OCI-LY1 (cell line): ENCODE results near the gene EFNA2.

ENCODE experiments used
- CTCF ChIP-seq: fragments of 200-600 bp; sonication (generic), shearing (Covaris generic); IDR thresholded peaks from 2 replicates; pipeline ENCODE4 v1.5.1; 2017; ENCODE audit warnings: mild to moderate bottlenecking, antibody characterized with exemption, low read length, moderate library complexity, mixed read lengths
- EZH2 ChIP-seq: fragments of 200-600 bp; sonication (generic), shearing (Covaris generic); IDR thresholded peaks from 2 replicates; pipeline ENCODE4 v1.8.0; 2017; ENCODE audit warnings: borderline replicate concordance, mixed run types, mild to moderate bottlenecking, antibody characterized with exemption, low read length, moderate library complexity, mixed read lengths

- TF ChIP-seq EZH2 (no peak), CTCF (no peak)
Measured at GRCh38 chr19:1343041-1343440, 57.4 kb downstream of the EFNA2 start.
